H1 (cell line): ENCODE data around the gene AFF1. TPM values are rescaled to one million over a fixed set of nuclear protein-coding genes. Genes with fewer than 3 reads are reported as not detected.

ENCODE experiments used
- CTCF ChIA-PET: fragments of 300-600 bp; sonication (Branson Sonifier 250); formaldehyde crosslinking; loops from one replicate; lab custom pipeline; 2021; ENCODE audit not compliant: partially characterized antibody; lab: Charles Lee
- POLR2A ChIA-PET: fragments of 300-600 bp; sonication (Branson Sonifier 250); formaldehyde crosslinking; loops from one replicate; lab custom pipeline; 2021; ENCODE audit warnings: inconsistent platforms; ENCODE audit not compliant: partially characterized antibody; lab: Charles Lee
- DNase-seq, 2 experiments: peaks; one replicate each; pipeline versions ENCODE4 v3.0.0 to v3.0.0-alpha.2; 2010 to 2022; ENCODE audit warnings: low spot score in 2 of 2, low read depth in 1 of 2, mixed read lengths in 1 of 2
- FAIRE-seq: peaks from 2 replicates; lab custom pipeline; 2011; peaks lifted over from hg19 to GRCh38; lab: Jason Lieb, UNC
- H2AFZ ChIP-seq: 2 replicates; pipeline ENCODE4 v1.8.1; 2012; ENCODE audit warnings: low read length, inconsistent platforms
- H2AK5ac ChIP-seq: 2 replicates; pipeline ENCODE4 v1.6.1; 2013; ENCODE audit warnings: low read depth, low read length
- H2BK120ac ChIP-seq: replicated peaks from 2 replicates; pipeline ENCODE3; 2013; ENCODE audit warnings: low read depth, low read length, inconsistent platforms
- H2BK12ac ChIP-seq: 2 replicates; pipeline ENCODE4 v1.6.1; 2013; ENCODE audit warnings: low read depth, low read length
- H2BK15ac ChIP-seq: 2 replicates; pipeline ENCODE4 v1.6.1; 2013; ENCODE audit warnings: low read length
- H2BK20ac ChIP-seq: 2 replicates; pipeline ENCODE4 v1.6.1; 2013; ENCODE audit warnings: low read length
- H2BK5ac ChIP-seq: 2 replicates; pipeline ENCODE4 v1.6.1; 2013; ENCODE audit warnings: low read depth, low read length
- H3K14ac ChIP-seq: 2 replicates; pipeline ENCODE4 v1.6.1; 2013; ENCODE audit warnings: inconsistent platforms; ENCODE audit not compliant: insufficient read length
- H3K18ac ChIP-seq: 2 replicates; pipeline ENCODE4 v1.6.1; 2013; ENCODE audit warnings: low read length; ENCODE audit errors: extremely low read depth
- H3K23ac ChIP-seq: 2 replicates; pipeline ENCODE4 v1.6.1; 2013; ENCODE audit warnings: inconsistent platforms; ENCODE audit not compliant: insufficient read length
- H3K23me2 ChIP-seq: 2 replicates; pipeline ENCODE4 v1.6.1; 2013; ENCODE audit warnings: low read depth, low read length
- H3K27ac ChIP-seq: 2 replicates; pipeline ENCODE4 v1.6.1; 2011; ENCODE audit warnings: low read depth, low read length, inconsistent platforms
- H3K27me3 ChIP-seq, 4 experiments: replicated peaks in 1 of 4; 1 replicate in 1 of 4; 2 replicates in 3 of 4; pipeline versions ENCODE4 v1.6.1 to v1.8.1; 2011 to 2013; ENCODE audit warnings: low read length in 3 of 4, mild to moderate bottlenecking in 3 of 4, inconsistent platforms in 2 of 4, mixed read lengths in 2 of 4, moderate library complexity in 1 of 4; ENCODE audit not compliant: control insufficient read depth in 3 of 4, insufficient read depth in 3 of 4; ENCODE audit errors: extremely low read depth in 1 of 4
- H3K36me3 ChIP-seq, 4 experiments: 2 replicates each; pipeline versions ENCODE4 v1.6.1 to v1.8.1; 2011 to 2013; ENCODE audit warnings: mild to moderate bottlenecking in 4 of 4, low read length in 3 of 4, moderate library complexity in 2 of 4, control low read depth in 1 of 4, inconsistent platforms in 1 of 4; ENCODE audit not compliant: insufficient read depth in 4 of 4, control insufficient read depth in 2 of 4
- H3K4ac ChIP-seq: replicated peaks from 2 replicates; pipeline ENCODE3; 2013; ENCODE audit warnings: low read length, low read depth, mixed read lengths, inconsistent platforms; ENCODE audit not compliant: insufficient read length
- H3K4me1 ChIP-seq, 4 experiments: replicated peaks in 1 of 4; 1 replicate in 1 of 4; 2 replicates in 3 of 4; pipeline versions ENCODE4 v1.6.1 to v1.8.1; 2011 to 2013; ENCODE audit warnings: low read length in 3 of 4, inconsistent platforms in 2 of 4, mixed read lengths in 1 of 4; ENCODE audit not compliant: insufficient read depth in 4 of 4, control insufficient read depth in 3 of 4
- H3K4me2 ChIP-seq, 2 experiments: 2 replicates each; pipeline versions ENCODE4 v1.6.1 to v1.8.1; 2011 to 2013; ENCODE audit warnings: low read depth in 2 of 2, low read length in 2 of 2, control low read depth in 1 of 2, inconsistent platforms in 1 of 2, mild to moderate bottlenecking in 1 of 2; ENCODE audit not compliant: insufficient read depth in 1 of 2
- H3K4me3 ChIP-seq, 4 experiments: fragments of 200-600, 300-600 bp in 1 of 4; sonication (generic), shearing (Covaris generic), sonication (Bioruptor Twin) in 1 of 4; 2 replicates each; pipeline versions ENCODE4 v1.5.1 to v1.8.1; 2011 to 2016; ENCODE audit warnings: low read length in 4 of 4, low read depth in 3 of 4, control low read depth in 2 of 4, inconsistent platforms in 2 of 4, mild to moderate bottlenecking in 2 of 4, mixed read lengths in 1 of 4, moderate library complexity in 1 of 4; ENCODE audit not compliant: insufficient read depth in 2 of 4; ENCODE audit errors: extremely low read depth in 1 of 4
- H3K56ac ChIP-seq: replicated peaks from 2 replicates; pipeline ENCODE3; 2013; ENCODE audit warnings: low read depth, mild to moderate bottlenecking, mixed read lengths, low read length, inconsistent platforms; ENCODE audit not compliant: insufficient read length
- H3K79me1 ChIP-seq: 2 replicates; pipeline ENCODE4 v1.6.1; 2013; ENCODE audit warnings: low read depth, low read length, control low read depth
- H3K79me2 ChIP-seq, 2 experiments: 2 replicates each; pipeline versions ENCODE4 v1.6.1 to v1.8.1; 2012 to 2013; ENCODE audit warnings: low read length in 2 of 2, mild to moderate bottlenecking in 2 of 2, inconsistent platforms in 1 of 2; ENCODE audit not compliant: insufficient read depth in 2 of 2, control insufficient read depth in 1 of 2
- H3K9ac ChIP-seq, 4 experiments: replicated peaks in 1 of 4; 1 replicate in 1 of 4; 2 replicates in 3 of 4; pipeline versions ENCODE4 v1.6.1 to v1.8.1; 2011 to 2013; ENCODE audit warnings: low read depth in 3 of 4, low read length in 3 of 4, control low read depth in 2 of 4, mild to moderate bottlenecking in 2 of 4, moderate library complexity in 2 of 4, inconsistent platforms in 1 of 4; ENCODE audit errors: extremely low read depth in 1 of 4
- H3K9me3 ChIP-seq, 2 experiments: 2 replicates each; pipeline versions ENCODE4 v1.6.1 to v1.8.1; 2012 to 2013; ENCODE audit warnings: mild to moderate bottlenecking in 2 of 2, moderate library complexity in 2 of 2, control low read depth in 1 of 2, inconsistent platforms in 1 of 2, low read depth in 1 of 2, low read length in 1 of 2, mixed read lengths in 1 of 2; ENCODE audit not compliant: insufficient read depth in 2 of 2
- H4K20me1 ChIP-seq, 2 experiments: replicated peaks in 1 of 2; 2 replicates each; pipeline versions ENCODE3 to v1.8.1; 2011 to 2013; ENCODE audit warnings: inconsistent platforms in 2 of 2, low read length in 2 of 2, mild to moderate bottlenecking in 1 of 2; ENCODE audit not compliant: insufficient read depth in 2 of 2, control insufficient read depth in 1 of 2
- H4K5ac ChIP-seq: 2 replicates; pipeline ENCODE4 v1.6.1; 2013; ENCODE audit warnings: low read length, low read depth, mixed read lengths, inconsistent platforms; ENCODE audit not compliant: insufficient read length
- H4K8ac ChIP-seq: 2 replicates; pipeline ENCODE4 v1.8.0; 2013; ENCODE audit warnings: mild to moderate bottlenecking, moderate library complexity, low read length, inconsistent platforms; ENCODE audit not compliant: insufficient read depth; ENCODE audit errors: extremely low read depth
- H4K91ac ChIP-seq: replicated peaks from 2 replicates; pipeline ENCODE3; 2013; ENCODE audit warnings: low read length, mixed read lengths, inconsistent platforms; ENCODE audit not compliant: insufficient read length
- BACH1 ChIP-seq: IDR thresholded peaks from 2 replicates; pipeline ENCODE4 v1.6.1; 2012; ENCODE audit warnings: low read length, improper control_type of control experiment
- CREB1 ChIP-seq: IDR thresholded peaks from 2 replicates; pipeline ENCODE4 v1.6.1; 2012; ENCODE audit warnings: inconsistent platforms
- GTF2F1 ChIP-seq: IDR thresholded peaks from 2 replicates; pipeline ENCODE4 v1.6.1; 2012; ENCODE audit warnings: low read depth, low read length, improper control_type of control experiment, borderline replicate concordance
- HDAC2 ChIP-seq, 2 experiments: fragments of 300-600 bp in 1 of 2; sonication (generic) in 1 of 2; IDR thresholded peaks; 2 replicates each; pipeline ENCODE4 v1.6.1; 2011 to 2012; ENCODE audit warnings: low read depth in 2 of 2, low read length in 2 of 2, mild to moderate bottlenecking in 2 of 2, moderate library complexity in 2 of 2, borderline replicate concordance in 1 of 2, inconsistent platforms in 1 of 2
- MAFK ChIP-seq: IDR thresholded peaks from 2 replicates; pipeline ENCODE4 v1.6.1; 2012; ENCODE audit warnings: low read depth, mild to moderate bottlenecking, improper control_type of control experiment, low read length
- SRF ChIP-seq: IDR thresholded peaks from 2 replicates; pipeline ENCODE4 v1.6.1; 2011; ENCODE audit warnings: mild to moderate bottlenecking, low read depth, low read length, moderate library complexity
- WGBS, 2 experiments: shearing (Covaris generic) in 1 of 2; methylation state at CpG; one replicate each; pipeline versions ENCODE4 v1.1.6 to v1.1.7; 2013 to 2015; ENCODE audit warnings: low lambda C conversion rate in 2 of 2, mixed read lengths in 2 of 2, inconsistent platforms in 1 of 2, low coverage in 1 of 2, missing lambda C conversion rate in 1 of 2; ENCODE audit not compliant: insufficient replicate concordance in 2 of 2, insufficient coverage in 1 of 2, insufficient read length in 1 of 2; ENCODE audit errors: extremely low coverage in 1 of 2, missing lambda C conversion rate in 1 of 2; 5-methylcytosine and 5-hydroxymethylcytosine counted together
- polyA plus RNA-seq, 7 experiments: library from polyadenylated mRNA; depleted of rRNA in 3 of 7; stranded (reverse) in 5 of 7; unstranded in 2 of 7; fragments of >200 nt in 5 of 7; fragments of 200-250 nt in 2 of 7; gene quantifications; 1 replicate in 5 of 7; 2 replicates in 1 of 7; 4 replicates in 1 of 7; pipeline versions ENCODE4 v1.2.1 to v1.2.3, GENCODE V29; 2011 to 2013; ENCODE audit warnings: missing spikeins in 2 of 7, mixed read lengths in 2 of 7
- total RNA-seq: library from RNA; stranded (reverse); fragmentation: NEBNext Ultra II Directional; extraction: Animal tissue kit (Norgen Biotek cat#: 25700); gene quantifications from 2 replicates; pipeline ENCODE4 v1.2.1, GENCODE V29; 2021

AFF1 gene
- total and polyA plus RNA-seq, 2 of the 8 experiments (the other 6 are each of a cell fraction or from before 2014, with no cell fraction given): 14.8 to 85.5 TPM

DNA sequence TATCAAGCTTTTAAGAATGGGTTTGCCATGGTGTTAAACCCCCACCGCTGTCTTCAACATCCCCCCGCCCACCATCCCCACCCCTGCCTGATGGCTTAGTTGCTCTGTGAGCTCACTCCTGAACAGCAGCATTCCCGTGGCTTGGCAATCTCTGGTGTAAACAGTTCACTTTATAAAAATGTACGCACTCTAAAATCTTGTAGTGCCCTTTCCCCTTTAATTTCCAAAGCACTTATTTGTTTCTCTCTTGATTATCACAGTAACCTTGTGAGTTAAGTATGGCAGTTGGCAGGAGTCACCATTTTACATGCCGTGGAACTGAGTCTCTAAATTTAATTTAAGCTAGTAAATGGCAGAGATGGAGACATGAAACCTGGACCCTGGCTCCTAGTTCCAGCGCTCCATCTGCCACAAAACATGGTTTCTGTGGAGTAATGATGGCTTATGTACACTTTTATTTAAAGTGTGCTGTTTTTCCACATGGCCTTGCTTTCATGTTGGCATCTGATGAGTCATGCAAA is 123.1 kb downstream of the AFF1 start:
- Histone ChIP-seq H3K4me2 (peak overlapping the region in 1 of 2 experiments; percentile 31; a peak in 2 of 4 replicates), H4K8ac (no peak overlapping the region), H2BK12ac (no peak overlapping the region), H3K4me1 (peaks cover 0 to 16% (median 7%) of the 10 kb centered on the region in 4 experiments; a peak in 3 of 7 replicates), H3K9ac (peak overlapping the region in 1 of 4 experiments; percentile 42; a peak in 1 of 7 replicates), H2AFZ (no peak overlapping the region), H4K5ac (no peak overlapping the region), H4K91ac (no peak overlapping the region), H3K4me3 (no peak overlapping the region), H2AK5ac (no peak overlapping the region), H3K79me1 (peaks cover 10% of the 10 kb centered on the region), H2BK20ac (no peak overlapping the region), H3K27ac (no peak overlapping the region), H3K36me3 (peaks cover 0 to 12% (median 0%) of the 10 kb centered on the region in 4 experiments; a peak in 2 of 8 replicates), H3K18ac (peak overlapping the region; percentile 28; the same call in 1 of the 2 replicates), H3K79me2 (peaks cover 3 to 86% of the 10 kb centered on the region in 2 experiments), H3K23me2 (no peaks in the 10 kb centered on the region), H2BK120ac (no peak overlapping the region), H3K27me3 (no peaks in the 10 kb centered on the region), H3K4ac (no peak overlapping the region), H3K23ac (no peak overlapping the region), H3K14ac (no peak overlapping the region), H2BK5ac (no peak overlapping the region), H3K56ac (no peak overlapping the region), H3K9me3 (no peaks in the 10 kb centered on the region; a peak in 1 of 4 replicates), H2BK15ac (no peak overlapping the region), H4K20me1 (peaks cover 2 to 6% of the 10 kb centered on the region in 2 experiments)
- ChIA-PET CTCF (interaction anchor here (0.6 to 2.2 kb wide), 7 partner anchors 28 to 135 kb away, joined by 3 to 7 read pairs (median 4); partner anchors contain the start of gene AFF1), POLR2A (interaction anchor here (1.2 kb wide), 1 partner anchor 15 kb away, joined by 3 read pairs; no protein-coding TSS in a partner anchor)
- TF ChIP-seq MAFK (no peak), SRF (no peak), BACH1 (no peak), HDAC2 (IDR thresholded peaks at IDR 0.05; ENCODE audit: borderline replicate concordance in 1 of 2, low read depth in 2 of 2, low read length in 2 of 2) (no peak), CREB1 (no peak), GTF2F1 (no peak)
- FAIRE-seq: no peak
- WGBS, 2 experiments: 84% methylated on average over 6 of the region's 6 CpGs; no CpG with 5 or more reads in 1 of the 2 experiments
- no peak for DNase-seq
